ENCODE results near the gene NEDD4L. TPM values are rescaled to one million over a fixed set of nuclear protein-coding genes. Genes with fewer than 3 reads are reported as not detected.
A peak's percentile ranks its signal among the peaks of the same experiment; 100 is the strongest.

NEDD4L gene
- total RNA-seq, 4 donors from 2014 or later = 44.0 to 104 (median 59.6) TPM

DNA sequence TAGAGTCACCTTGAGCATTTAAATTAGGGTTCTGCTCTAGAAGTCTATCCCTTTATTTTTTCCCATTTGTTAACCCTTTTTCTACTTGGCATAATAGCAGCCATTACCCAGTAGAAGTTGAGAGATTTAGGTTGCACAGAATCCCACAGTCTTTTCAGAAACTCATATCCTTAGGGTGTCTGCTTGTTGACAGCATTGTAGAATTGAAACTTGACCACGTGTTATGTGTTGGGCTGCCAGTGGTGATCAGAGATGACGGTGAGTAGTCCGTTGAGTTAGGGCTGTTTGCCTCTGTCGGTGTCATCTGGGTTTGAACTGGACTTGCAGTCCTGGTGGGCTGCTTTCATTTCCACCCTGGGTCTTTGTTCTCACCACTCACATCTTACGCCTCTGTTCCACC lies 114.4 kb downstream of the NEDD4L start:
- Histone ChIP-seq H3K27ac (no peak overlapping the region), H3K36me3 (no peaks in the 10 kb centered on the region), H3K4me1 (no peaks in the 10 kb centered on the region), H3K9me3 (no peaks in the 10 kb centered on the region), H3K27me3 (no peaks in the 10 kb centered on the region), H3K4me3 (no peak overlapping the region)
- no peak for DNase-seq (ENCODE audit: low spot score in 2 of 2)
- TF ChIP-seq POLR2AphosphoS5 (IDR thresholded peaks at IDR 0.05) = no peak
- no peak for TF ChIP-seq POLR2A (IDR thresholded peaks at IDR 0.05)
- no peak for TF ChIP-seq EP300 (IDR thresholded peaks at IDR 0.05)
- TF ChIP-seq, protein P1, sequence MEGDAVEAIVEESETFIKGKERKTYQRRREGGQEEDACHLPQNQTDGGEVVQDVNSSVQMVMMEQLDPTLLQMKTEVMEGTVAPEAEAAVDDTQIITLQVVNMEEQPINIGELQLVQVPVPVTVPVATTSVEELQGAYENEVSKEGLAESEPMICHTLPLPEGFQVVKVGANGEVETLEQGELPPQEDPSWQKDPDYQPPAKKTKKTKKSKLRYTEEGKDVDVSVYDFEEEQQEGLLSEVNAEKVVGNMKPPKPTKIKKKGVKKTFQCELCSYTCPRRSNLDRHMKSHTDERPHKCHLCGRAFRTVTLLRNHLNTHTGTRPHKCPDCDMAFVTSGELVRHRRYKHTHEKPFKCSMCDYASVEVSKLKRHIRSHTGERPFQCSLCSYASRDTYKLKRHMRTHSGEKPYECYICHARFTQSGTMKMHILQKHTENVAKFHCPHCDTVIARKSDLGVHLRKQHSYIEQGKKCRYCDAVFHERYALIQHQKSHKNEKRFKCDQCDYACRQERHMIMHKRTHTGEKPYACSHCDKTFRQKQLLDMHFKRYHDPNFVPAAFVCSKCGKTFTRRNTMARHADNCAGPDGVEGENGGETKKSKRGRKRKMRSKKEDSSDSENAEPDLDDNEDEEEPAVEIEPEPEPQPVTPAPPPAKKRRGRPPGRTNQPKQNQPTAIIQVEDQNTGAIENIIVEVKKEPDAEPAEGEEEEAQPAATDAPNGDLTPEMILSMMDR (IDR thresholded peaks at IDR 0.05) = no peak
- 85% methylated on average over 5 of the region's 5 CpGs for WGBS

DNA sequence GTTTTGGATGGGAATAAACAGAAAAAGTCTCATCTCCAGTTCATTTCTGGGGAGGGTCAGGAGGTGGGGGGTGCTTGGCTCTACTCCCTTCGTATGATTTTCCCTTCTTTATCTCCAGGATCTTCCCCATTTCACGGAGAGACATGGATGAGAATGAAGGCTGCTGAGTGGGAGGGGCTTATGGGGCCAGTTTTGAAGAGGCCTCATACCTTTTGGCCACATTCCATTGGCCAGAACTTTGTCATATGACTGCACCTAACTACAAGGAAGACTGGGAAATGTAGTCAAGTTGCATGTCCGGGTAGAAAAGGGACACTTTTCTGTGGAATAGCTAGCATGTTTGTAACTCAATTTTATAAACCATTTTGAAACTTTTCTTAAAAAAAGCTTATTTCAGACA lies 117.6 kb downstream of the NEDD4L start:
- H3K27ac ChIP-seq = no peak overlapping the region
- 39% methylated on average over 3 of the region's 3 CpGs for WGBS

GRCh38 chr18:58162127-58162526 lies 118.1 kb downstream of the NEDD4L start:
- Histone ChIP-seq H3K27ac (no peak overlapping the region), H3K9me3 (no peaks in the 10 kb centered on the region), H3K4me3 (no peak overlapping the region), H3K4me1 (no peaks in the 10 kb centered on the region), H3K27me3 (no peaks in the 10 kb centered on the region), H3K36me3 (no peaks in the 10 kb centered on the region)
- peak in 1 of 2 donors; percentile 45 for DNase-seq (ENCODE audit: low spot score in 2 of 2)
- TF ChIP-seq POLR2A (IDR thresholded peaks at IDR 0.05) (no peak), EP300 (IDR thresholded peaks at IDR 0.05) (no peak), POLR2AphosphoS5 (IDR thresholded peaks at IDR 0.05) (no peak)
- TF ChIP-seq, protein P1 (IDR thresholded peaks at IDR 0.05) = no peak
- 88% methylated on average over 6 of the region's 6 CpGs for WGBS

More for the DNA sequence above, 117.6 kb downstream of the NEDD4L start:
- Histone ChIP-seq H3K4me1 (no peaks in the 10 kb centered on the region), H3K27me3 (no peaks in the 10 kb centered on the region), H3K4me3 (no peak overlapping the region), H3K36me3 (no peaks in the 10 kb centered on the region), H3K9me3 (no peaks in the 10 kb centered on the region)
- TF ChIP-seq, protein P1 (IDR thresholded peaks at IDR 0.05) = no peak
- no peak for TF ChIP-seq POLR2AphosphoS5 (IDR thresholded peaks at IDR 0.05)
- no peak for TF ChIP-seq EP300 (IDR thresholded peaks at IDR 0.05)
- no peak for TF ChIP-seq POLR2A (IDR thresholded peaks at IDR 0.05)
- DNase-seq (ENCODE audit: low spot score in 2 of 2) = no peak

GRCh38 chr18:58163004-58163590 lies 119.1 kb downstream of the NEDD4L start:
- DNase-seq (ENCODE audit: low spot score in 2 of 2) = peak in 1 of 2 donors; percentile 23
- Histone ChIP-seq H3K4me1 (no peaks in the 10 kb centered on the region), H3K36me3 (no peaks in the 10 kb centered on the region), H3K27ac (no peak overlapping the region), H3K4me3 (no peak overlapping the region), H3K9me3 (no peaks in the 10 kb centered on the region), H3K27me3 (no peaks in the 10 kb centered on the region)
- 95% methylated on average over 6 of the region's 6 CpGs for WGBS
- TF ChIP-seq EP300 (IDR thresholded peaks at IDR 0.05) = no peak
- TF ChIP-seq POLR2A (IDR thresholded peaks at IDR 0.05) = no peak
- no peak for TF ChIP-seq POLR2AphosphoS5 (IDR thresholded peaks at IDR 0.05)
- TF ChIP-seq, protein P1 (IDR thresholded peaks at IDR 0.05) = no peak

DNA sequence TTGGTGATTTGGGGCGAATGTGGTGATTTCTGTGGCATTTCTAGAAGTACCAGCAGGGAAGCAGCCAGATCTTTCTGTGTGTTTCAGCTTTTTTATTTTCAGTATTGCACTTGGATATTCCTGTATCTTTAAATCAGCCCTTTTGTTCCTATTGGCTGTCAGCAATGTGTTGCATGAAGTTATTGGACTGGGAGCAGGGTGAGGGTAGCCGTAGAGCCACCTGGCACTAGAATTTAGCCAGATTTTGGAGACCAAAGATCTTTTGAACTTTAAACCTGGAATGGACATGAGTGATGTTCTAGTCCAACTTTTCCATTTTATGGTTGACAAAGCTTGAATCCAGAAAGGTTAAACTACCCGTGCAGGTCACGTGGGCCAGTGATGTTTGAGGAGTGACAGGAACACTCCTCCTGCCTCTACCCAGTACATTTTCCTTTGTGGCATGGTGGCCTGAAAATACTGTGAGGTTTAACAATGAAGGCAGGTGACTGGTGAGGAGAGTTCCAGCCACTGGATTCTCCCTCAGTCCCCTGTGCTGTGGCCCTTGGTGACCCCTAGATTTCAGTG lies 122.3 kb downstream of the NEDD4L start:
- TF ChIP-seq POLR2A (IDR thresholded peaks at IDR 0.05) = no peak
- no peak for TF ChIP-seq POLR2AphosphoS5 (IDR thresholded peaks at IDR 0.05)
- TF ChIP-seq EP300 (IDR thresholded peaks at IDR 0.05) = no peak
- TF ChIP-seq, protein P1 (IDR thresholded peaks at IDR 0.05) = no peak
- H3K4me3 ChIP-seq = no peak overlapping the region
- DNase-seq (ENCODE audit: low spot score in 2 of 2) = no peak

More for the DNA sequence above, 122.3 kb downstream of the NEDD4L start:
- H3K27me3 ChIP-seq = no peaks in the 10 kb centered on the region
- H3K9me3 ChIP-seq = no peaks in the 10 kb centered on the region
- no peak overlapping the region for H3K27ac ChIP-seq
- no peaks in the 10 kb centered on the region for H3K4me1 ChIP-seq
- WGBS = 88% methylated on average over 4 of the region's 4 CpGs
- H3K36me3 ChIP-seq = no peaks in the 10 kb centered on the region
